HG03108 (cell line): ENCODE results near the gene ARID1B.
"Not testable (repeated sequence)": the region's sequence is repeated elsewhere in the genome, so short reads cannot be mapped to it uniquely, and the experiment has no call there.

Experiments used
- ATAC-seq: cut with Tn5 transposase; IDR thresholded peaks from one replicate; pipeline ENCODE4 v1.9.1; 2021; ENCODE audit warnings: moderate library complexity; ENCODE audit not compliant: unreplicated experiment

Gene ARID1B

GRCh38 chr6:157144859-157145568 is 367.8 kb downstream of the ARID1B start:
- no peak for ATAC-seq

GRCh38 chr6:157145656-157146285 is 368.6 kb downstream of the ARID1B start:
- no peak for ATAC-seq

GRCh38 chr6:157147054-157148026 is 370.2 kb downstream of the ARID1B start:
- ATAC-seq: not testable (repeated sequence)

- no peak for ATAC-seq
Measured at GRCh38 chr6:157148391-157149323, 371.5 kb downstream of the ARID1B start.

GRCh38 chr6:157150076-157150475 is 372.9 kb downstream of the ARID1B start:
- no peak for ATAC-seq

GRCh38 chr6:157151029-157151428 is 373.9 kb downstream of the ARID1B start:
- no peak for ATAC-seq

- no peak for ATAC-seq
Measured at GRCh38 chr6:157151989-157152388, 374.8 kb downstream of the ARID1B start.

- ATAC-seq: no peak
Measured at GRCh38 chr6:157152556-157152955, 375.4 kb downstream of the ARID1B start.

- no peak for ATAC-seq
Measured at GRCh38 chr6:157155804-157156203, 378.6 kb downstream of the ARID1B start.

GRCh38 chr6:157157258-157157657 is 380.1 kb downstream of the ARID1B start:
- ATAC-seq: no peak

GRCh38 chr6:157158456-157158855 is 381.3 kb downstream of the ARID1B start:
- ATAC-seq: no peak

- no peak for ATAC-seq
Measured at GRCh38 chr6:157158897-157159296, 381.7 kb downstream of the ARID1B start.

- no peak for ATAC-seq
Measured at GRCh38 chr6:157159348-157159747, 382.2 kb downstream of the ARID1B start.

GRCh38 chr6:157161912-157162311 is 384.7 kb downstream of the ARID1B start:
- ATAC-seq: no peak

GRCh38 chr6:157162766-157163433 is 385.7 kb downstream of the ARID1B start:
- no peak for ATAC-seq

GRCh38 chr6:157163434-157164159 is 386.4 kb downstream of the ARID1B start:
- no peak for ATAC-seq

GRCh38 chr6:157164972-157165371 is 387.8 kb downstream of the ARID1B start:
- ATAC-seq: no peak

- ATAC-seq: no peak
Measured at GRCh38 chr6:157166784-157167183, 389.6 kb downstream of the ARID1B start.

GRCh38 chr6:157167837-157168236 is 390.7 kb downstream of the ARID1B start:
- no peak for ATAC-seq
